HepG2 (cell line): Measurements from ENCODE around the gene TRIM28. TPM values are rescaled to one million over a fixed set of nuclear protein-coding genes. Genes with fewer than 3 reads are reported as not detected.

ENCODE experiments used
- DR1 ChIP-seq: sonication (generic); formaldehyde crosslinking; IDR thresholded peaks from 2 replicates; pipeline ENCODE4 v1.8.0; 2021; ENCODE audit warnings: mild to moderate bottlenecking, missing genetic modification reagents, inconsistent platforms
- KDM3A ChIP-seq: IDR thresholded peaks from 2 replicates; pipeline ENCODE4 v1.6.1; 2018; ENCODE audit warnings: low read depth, missing compliant biosample characterization
- MIER2 ChIP-seq: IDR thresholded peaks from 2 replicates; pipeline ENCODE4 v1.6.1; 2016; ENCODE audit warnings: missing biosample characterization, missing genetic modification reagents
- MTA3 ChIP-seq: sonication (generic); formaldehyde crosslinking; IDR thresholded peaks from 2 replicates; pipeline ENCODE4 v1.4.0; 2020; ENCODE audit warnings: missing genetic modification reagents
- RFXAP ChIP-seq: sonication (generic); formaldehyde crosslinking; IDR thresholded peaks from 2 replicates; pipeline ENCODE4 v1.4.0; 2020; ENCODE audit warnings: missing genetic modification reagents, borderline replicate concordance
- TGIF2 ChIP-seq: IDR thresholded peaks from 2 replicates; pipeline ENCODE4 v1.6.1; 2016; ENCODE audit warnings: control low read depth, missing compliant biosample characterization
- ZFP1 ChIP-seq: IDR thresholded peaks from 2 replicates; pipeline ENCODE4 v1.6.1; 2016
- ZNF138 ChIP-seq: sonication (generic); formaldehyde crosslinking; IDR thresholded peaks from 2 replicates; pipeline ENCODE4 v1.5.0; 2020; ENCODE audit warnings: mild to moderate bottlenecking, low read depth, missing genetic modification reagents
- ZNF530 ChIP-seq: sonication (generic); formaldehyde crosslinking; IDR thresholded peaks from 2 replicates; pipeline ENCODE4 v1.5.0; 2020; ENCODE audit warnings: low read depth, mild to moderate bottlenecking, missing genetic modification reagents
- ZNF777 ChIP-seq: sonication (generic); formaldehyde crosslinking; IDR thresholded peaks from 2 replicates; pipeline ENCODE4 v1.4.0; 2020; ENCODE audit warnings: missing genetic modification reagents
- polyA plus RNA-seq, 8 experiments: library from polyadenylated mRNA; depleted of rRNA in 3 of 8; stranded (reverse) in 7 of 8; unstranded in 1 of 8; fragments of >200 nt; fragmentation: Illumina TruSeq in 4 of 8; extraction: Trizol in 4 of 8; gene quantifications; 2 replicates each; pipeline versions ENCODE4 v1.2.1 to v1.2.3, GENCODE V29; 2011 to 2016; ENCODE audit warnings: low read depth in 4 of 8, missing spikeins in 1 of 8, mixed read lengths in 1 of 8; ENCODE audit not compliant: insufficient read depth in 1 of 8
- total RNA-seq, 5 experiments: library from RNA; depleted of rRNA; stranded (reverse); fragments of >200 nt; fragmentation: Illumina TruSeq; extraction: Trizol; gene quantifications; 2 replicates each; pipeline ENCODE4 v1.2.3, GENCODE V29; 2016; ENCODE audit warnings: low read depth in 1 of 5
- TF ChIP-seq, protein P1 (sequence below): sonication (generic); formaldehyde crosslinking; IDR thresholded peaks from 2 replicates; pipeline ENCODE4 v1.4.0; 2020; ENCODE audit warnings: missing genetic modification reagents
- TF ChIP-seq, protein P2 (sequence below): fragments of 450-650 bp; IDR thresholded peaks from 2 replicates; pipeline ENCODE4 v1.6.1; 2016
- TF ChIP-seq, protein P3 (sequence below): sonication (generic); formaldehyde crosslinking; IDR thresholded peaks from 2 replicates; pipeline ENCODE4 v1.8.0; 2022; ENCODE audit warnings: mild to moderate bottlenecking, missing genetic modification reagents, borderline replicate concordance

Gene TRIM28
- total and polyA plus RNA-seq, 2 of the 13 experiments (the other 11 are each of a cell fraction or from before 2014, with no cell fraction given): 361 to 439 TPM

DNA sequence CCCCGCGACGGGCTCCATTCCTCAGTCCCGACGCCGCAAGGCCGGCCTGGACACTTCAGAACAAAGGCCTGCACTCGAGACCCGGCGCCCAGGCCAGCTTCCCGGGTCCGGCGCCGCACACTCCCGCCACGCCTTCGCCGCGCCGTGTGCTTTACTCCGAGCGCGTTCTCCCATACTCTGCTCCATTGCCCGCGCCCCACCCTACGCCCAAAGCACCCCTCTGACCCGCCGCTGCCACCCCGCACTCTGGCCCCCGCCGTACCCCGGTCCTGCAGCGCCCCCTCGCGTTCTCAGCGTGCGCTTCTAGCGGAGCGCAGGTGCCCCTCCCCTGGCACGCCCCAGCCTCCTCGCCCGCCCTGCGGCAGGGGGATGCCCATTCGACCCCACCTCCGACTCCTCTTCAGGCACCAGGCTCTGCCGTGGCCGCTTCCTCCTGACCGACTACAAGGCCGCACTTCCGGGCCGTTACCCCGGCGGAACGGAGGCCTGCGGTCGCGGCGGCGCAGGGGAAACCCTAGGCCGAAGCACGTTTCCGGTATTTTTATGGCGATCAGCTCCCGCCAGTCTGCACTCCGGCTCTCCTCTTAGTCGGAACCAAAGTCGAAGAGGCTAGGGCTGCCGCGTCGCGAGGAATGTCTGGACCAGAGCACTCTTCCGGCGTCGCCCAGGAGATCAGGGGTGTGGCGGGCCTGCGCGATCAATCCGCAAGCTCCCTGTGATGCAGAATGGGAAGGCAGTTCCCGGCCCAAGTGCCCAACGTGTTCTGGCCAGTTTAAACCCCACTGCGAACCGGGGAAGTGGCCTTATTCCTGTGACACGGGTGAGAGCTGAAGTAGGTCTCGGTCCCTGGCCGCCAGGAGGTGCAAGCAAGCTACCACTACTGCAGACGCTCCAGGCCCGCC lies 24.3 kb upstream of the TRIM28 start, which contains the start of gene ZBTB45 (continued):
- TF ChIP-seq, protein P1, sequence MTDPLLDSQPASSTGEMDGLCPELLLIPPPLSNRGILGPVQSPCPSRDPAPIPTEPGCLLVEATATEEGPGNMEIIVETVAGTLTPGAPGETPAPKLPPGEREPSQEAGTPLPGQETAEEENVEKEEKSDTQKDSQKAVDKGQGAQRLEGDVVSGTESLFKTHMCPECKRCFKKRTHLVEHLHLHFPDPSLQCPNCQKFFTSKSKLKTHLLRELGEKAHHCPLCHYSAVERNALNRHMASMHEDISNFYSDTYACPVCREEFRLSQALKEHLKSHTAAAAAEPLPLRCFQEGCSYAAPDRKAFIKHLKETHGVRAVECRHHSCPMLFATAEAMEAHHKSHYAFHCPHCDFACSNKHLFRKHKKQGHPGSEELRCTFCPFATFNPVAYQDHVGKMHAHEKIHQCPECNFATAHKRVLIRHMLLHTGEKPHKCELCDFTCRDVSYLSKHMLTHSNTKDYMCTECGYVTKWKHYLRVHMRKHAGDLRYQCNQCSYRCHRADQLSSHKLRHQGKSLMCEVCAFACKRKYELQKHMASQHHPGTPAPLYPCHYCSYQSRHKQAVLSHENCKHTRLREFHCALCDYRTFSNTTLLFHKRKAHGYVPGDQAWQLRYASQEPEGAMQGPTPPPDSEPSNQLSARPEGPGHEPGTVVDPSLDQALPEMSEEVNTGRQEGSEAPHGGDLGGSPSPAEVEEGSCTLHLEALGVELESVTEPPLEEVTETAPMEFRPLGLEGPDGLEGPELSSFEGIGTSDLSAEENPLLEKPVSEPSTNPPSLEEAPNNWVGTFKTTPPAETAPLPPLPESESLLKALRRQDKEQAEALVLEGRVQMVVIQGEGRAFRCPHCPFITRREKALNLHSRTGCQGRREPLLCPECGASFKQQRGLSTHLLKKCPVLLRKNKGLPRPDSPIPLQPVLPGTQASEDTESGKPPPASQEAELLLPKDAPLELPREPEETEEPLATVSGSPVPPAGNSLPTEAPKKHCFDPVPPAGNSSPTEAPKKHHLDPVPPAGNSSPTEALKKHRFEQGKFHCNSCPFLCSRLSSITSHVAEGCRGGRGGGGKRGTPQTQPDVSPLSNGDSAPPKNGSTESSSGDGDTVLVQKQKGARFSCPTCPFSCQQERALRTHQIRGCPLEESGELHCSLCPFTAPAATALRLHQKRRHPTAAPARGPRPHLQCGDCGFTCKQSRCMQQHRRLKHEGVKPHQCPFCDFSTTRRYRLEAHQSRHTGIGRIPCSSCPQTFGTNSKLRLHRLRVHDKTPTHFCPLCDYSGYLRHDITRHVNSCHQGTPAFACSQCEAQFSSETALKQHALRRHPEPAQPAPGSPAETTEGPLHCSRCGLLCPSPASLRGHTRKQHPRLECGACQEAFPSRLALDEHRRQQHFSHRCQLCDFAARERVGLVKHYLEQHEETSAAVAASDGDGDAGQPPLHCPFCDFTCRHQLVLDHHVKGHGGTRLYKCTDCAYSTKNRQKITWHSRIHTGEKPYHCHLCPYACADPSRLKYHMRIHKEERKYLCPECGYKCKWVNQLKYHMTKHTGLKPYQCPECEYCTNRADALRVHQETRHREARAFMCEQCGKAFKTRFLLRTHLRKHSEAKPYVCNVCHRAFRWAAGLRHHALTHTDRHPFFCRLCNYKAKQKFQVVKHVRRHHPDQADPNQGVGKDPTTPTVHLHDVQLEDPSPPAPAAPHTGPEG (CRISPR knock-in tag): peak; percentile 66
- TF ChIP-seq MTA3 (no peak), RFXAP (CRISPR knock-in tag) (no peak; the same call in 1 of the 2 replicates), ZNF777 (CRISPR knock-in tag) (peak; percentile 80), TGIF2 (CRISPR knock-in tag) (no peak; the same call in none of the 2 replicates), KDM3A (peak; percentile 98), ZNF138 (CRISPR knock-in tag) (peak; percentile 91), DR1 (CRISPR knock-in tag) (peak; percentile 82), ZFP1 (CRISPR knock-in tag) (peak; percentile 80), MIER2 (CRISPR knock-in tag) (peak; percentile 61; the same call in 1 of the 2 replicates), ZNF530 (CRISPR knock-in tag) (no peak)
- TF ChIP-seq, protein P2, sequence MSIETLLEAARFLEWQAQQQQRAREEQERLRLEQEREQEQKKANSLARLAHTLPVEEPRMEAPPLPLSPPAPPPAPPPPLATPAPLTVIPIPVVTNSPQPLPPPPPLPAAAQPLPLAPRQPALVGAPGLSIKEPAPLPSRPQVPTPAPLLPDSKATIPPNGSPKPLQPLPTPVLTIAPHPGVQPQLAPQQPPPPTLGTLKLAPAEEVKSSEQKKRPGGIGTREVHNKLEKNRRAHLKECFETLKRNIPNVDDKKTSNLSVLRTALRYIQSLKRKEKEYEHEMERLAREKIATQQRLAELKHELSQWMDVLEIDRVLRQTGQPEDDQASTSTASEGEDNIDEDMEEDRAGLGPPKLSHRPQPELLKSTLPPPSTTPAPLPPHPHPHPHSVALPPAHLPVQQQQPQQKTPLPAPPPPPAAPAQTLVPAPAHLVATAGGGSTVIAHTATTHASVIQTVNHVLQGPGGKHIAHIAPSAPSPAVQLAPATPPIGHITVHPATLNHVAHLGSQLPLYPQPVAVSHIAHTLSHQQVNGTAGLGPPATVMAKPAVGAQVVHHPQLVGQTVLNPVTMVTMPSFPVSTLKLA: peak; percentile 42
- TF ChIP-seq, protein P3, sequence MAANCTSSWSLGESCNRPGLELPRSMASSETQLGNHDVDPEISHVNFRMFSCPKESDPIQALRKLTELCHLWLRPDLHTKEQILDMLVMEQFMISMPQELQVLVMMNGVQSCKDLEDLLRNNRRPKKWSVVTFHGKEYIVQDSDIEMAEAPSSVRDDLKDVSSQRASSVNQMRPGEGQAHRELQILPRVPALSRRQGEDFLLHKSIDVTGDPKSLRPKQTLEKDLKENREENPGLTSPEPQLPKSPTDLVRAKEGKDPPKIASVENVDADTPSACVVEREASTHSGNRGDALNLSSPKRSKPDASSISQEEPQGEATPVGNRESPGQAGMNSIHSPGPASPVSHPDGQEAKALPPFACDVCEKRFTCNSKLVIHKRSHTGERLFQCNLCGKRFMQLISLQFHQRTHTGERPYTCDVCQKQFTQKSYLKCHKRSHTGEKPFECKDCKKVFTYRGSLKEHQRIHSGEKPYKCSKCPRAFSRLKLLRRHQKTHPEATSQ: peak; percentile 75; the same call in 1 of the 2 replicates
